Ramos (cell line): ENCODE measurements around the gene CLEC1A.

ENCODE experiments used
- in situ Hi-C: fragments of 300-500 bp; cut with MboI; formaldehyde crosslinking; loops from one replicate; pipeline ENCODE4 v1.14.3; 2022; ENCODE audit warnings: low sequenced_read_pairs; ENCODE audit not compliant: unreplicated experiment

Gene CLEC1A, protein sequence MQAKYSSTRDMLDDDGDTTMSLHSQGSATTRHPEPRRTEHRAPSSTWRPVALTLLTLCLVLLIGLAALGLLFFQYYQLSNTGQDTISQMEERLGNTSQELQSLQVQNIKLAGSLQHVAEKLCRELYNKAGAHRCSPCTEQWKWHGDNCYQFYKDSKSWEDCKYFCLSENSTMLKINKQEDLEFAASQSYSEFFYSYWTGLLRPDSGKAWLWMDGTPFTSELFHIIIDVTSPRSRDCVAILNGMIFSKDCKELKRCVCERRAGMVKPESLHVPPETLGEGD

DNA sequence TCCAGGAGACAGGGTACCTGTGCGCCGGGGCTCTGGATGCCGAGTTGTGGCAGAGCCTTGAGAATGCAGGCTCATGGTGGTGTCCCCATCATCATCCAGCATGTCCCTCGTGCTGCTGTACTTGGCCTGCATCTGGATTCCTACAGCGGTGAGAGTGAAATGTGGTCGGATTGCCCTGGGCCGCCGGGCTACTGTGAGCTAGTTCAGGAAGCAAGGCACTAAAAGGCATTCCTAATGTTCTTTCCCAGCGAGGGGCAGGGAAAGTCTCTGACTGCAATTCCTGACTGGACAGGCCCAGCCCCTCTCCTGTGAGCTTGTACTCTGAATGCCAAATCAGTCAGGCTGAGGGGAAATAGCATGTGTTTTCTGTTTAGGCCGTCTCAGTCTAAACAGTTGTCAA, at the start of gene CLEC1A:
CLEC1A (minus strand) TSS at position 195 of the 400 bp plus-strand sequence; CDS start at position 132, 63 bp downstream.
- in situ Hi-C loops, result no loop called here

DNA sequence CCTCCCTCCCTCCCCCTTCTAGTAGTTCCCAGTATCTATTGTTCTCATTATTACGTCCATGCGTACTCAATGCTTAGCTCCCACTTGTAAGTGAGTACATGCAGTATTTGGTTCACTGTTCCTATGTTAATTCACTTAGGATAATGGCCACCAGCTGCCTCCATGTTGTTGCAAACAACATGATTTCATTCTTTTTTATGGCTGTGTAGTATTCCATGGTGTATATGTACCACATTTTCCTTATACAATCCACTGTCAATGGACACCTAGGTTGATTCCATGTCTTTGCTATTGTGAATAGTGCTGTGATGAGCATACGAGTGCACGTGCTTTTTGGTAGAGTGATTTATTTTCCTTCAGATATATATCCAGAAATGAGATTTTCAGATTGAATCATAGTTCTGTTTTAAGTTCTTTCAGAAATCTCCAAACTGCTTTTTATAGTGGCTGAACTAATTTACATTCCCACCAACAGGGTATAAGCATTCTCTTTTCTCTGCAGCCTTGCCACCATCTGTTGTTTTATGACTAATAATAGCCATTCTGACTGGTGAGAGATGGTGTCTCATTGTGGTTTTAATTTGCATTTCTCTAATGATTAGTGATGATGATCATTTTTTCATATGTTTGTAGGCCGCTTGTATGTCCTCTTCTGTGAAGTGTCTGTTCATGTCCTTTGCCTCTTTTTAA, 49.1 kb upstream of the CLEC1A start:
- in situ Hi-C loops, result no loop called here

DNA sequence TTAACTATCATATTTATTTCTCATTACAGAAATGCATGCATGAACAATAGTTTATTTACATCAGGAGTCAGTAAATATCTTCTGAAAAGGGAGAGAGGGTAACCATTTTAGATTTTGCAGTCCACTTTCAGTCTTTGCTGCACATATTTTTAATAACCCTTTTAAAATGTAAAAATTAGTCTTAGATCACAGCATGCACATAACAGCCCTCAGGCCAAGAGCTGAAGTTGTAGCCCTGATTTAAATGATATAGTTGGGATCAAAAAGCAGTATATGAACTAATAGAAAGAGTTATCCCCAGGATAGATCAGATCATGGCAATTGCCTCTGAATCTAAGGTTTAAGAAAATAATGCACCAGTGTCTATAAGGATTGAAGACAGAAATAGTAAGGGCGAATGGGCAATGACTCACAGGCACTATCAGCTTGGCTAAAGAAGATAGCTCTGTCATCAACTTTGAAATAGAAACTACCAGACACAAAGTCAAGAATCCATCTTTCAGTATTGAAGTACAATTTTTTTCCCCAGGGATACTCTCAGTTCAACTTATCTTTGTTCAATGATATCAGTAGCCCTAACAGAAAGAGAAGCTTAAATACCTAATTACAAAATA, 44.3 kb upstream of the CLEC1A start:
- in situ Hi-C loops, result no loop called here

DNA sequence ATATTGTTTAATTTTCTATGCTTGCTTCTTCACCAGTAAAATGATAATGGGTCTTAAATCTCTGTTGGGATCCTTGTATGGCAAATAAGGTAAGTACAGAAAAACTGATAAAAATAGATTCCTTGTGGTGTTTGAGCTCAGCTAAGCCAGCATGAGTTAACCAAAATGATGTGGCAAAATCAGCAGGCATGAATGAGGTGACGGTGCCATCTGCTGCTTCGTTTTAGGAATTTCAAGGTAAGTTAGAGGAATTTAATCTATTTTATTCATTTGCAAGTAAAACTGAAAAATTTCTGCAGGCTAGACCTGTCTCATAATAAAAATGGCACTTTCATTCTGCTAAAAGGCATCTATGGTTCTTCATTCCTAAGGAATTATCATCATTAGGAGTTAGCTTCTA, 41.2 kb upstream of the CLEC1A start:
- in situ Hi-C loops, result no loop called here

DNA sequence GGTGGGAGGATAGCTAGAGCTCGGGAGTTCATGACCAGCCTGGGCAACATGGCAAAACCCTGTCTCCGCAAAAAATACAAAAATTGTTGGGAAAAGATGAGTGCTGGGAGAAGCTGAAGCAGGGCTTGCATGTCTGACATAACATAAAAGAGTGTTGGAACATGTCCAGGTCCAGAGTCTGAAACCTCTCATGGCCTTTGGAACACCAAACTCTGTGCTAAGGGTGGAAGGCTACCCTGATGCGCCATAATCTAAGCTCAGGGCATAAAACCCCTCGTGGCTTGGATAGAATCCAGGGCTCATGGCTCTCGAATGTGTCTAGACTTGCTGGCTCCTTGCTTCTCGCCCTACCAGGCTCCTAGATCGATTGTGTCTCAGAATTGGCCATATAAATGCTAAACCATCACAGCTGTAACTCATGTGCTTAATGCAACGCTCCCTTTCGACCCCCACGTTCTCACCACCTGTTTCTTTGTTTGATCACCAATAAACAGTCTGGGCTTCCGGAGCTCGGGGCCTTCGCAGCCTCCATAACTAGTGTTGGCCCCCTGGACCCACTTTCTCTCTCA, 37.9 kb upstream of the CLEC1A start:
- in situ Hi-C loops, result no loop called here

DNA sequence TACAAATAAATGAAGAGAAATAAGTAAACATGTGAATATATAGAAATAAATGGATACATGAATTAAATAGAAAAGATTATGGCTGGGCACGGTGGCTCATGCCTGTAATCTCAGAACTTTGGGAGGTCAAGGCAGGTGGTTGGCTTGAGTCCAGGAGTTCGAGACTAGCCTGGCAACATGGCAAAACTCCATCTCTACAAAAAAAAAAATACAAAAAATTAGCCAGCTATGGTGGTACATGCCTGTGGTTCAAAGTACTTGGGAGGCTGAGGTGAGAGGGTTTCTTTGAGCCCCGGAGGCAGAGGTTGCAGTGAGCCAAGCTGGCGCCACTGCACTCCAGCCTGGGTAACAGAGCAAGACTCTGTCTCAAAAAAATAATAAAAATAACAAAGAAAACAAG, 36.3 kb upstream of the CLEC1A start:
- in situ Hi-C loops, result no loop called here

DNA sequence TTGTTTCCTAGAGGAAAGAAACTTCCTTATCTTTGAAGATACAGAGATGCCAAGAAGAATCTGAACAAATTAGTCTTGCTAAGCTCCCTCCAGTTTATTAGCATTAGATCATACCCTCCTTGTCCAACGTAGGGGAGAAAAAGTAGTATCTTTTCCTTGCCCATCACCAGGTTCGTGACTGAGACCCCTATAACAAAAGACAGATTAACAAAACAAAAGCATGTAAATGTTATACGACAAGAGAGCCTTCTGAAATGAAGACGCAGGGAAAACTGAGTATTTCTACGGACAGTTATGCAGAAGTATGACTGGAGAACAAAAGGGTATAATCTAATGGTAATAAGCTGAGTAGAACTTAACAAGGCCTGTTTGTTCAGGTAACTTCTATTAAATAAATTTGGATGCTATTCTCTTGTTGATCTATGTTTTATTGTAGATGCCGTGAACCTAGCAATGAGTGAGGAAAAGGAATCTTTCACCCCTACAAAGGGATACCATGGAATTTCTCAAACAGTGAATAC, 34.1 kb upstream of the CLEC1A start:
- in situ Hi-C loops, result no loop called here

DNA sequence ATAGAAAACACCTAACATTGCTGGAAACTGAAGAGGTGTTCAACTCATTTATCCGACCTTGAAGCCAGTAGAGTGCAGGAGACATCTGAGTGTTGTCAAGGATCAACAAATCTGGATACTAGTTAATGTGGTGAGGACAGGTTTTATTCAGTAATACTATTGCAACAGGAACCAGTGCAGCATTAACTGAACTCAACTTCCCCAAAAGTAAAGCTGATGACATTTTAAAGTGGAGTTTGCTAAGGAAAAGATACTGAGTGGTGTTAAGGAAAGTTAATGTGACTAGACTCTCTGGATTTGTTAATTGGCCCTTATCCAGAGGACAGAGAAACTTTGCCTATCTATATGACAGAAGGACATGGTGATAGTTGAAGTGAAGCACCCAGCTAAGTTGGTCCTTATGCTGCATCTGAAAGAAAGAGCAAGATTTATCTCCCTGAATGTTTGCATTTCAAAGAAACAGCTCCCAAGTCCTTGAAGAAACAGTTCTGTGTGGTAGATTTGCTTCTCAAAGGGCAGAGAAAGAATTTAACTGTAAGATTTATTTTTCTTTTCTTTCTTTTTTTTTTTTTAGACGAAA, 32.4 kb upstream of the CLEC1A start:
- in situ Hi-C loops, result no loop called here

DNA sequence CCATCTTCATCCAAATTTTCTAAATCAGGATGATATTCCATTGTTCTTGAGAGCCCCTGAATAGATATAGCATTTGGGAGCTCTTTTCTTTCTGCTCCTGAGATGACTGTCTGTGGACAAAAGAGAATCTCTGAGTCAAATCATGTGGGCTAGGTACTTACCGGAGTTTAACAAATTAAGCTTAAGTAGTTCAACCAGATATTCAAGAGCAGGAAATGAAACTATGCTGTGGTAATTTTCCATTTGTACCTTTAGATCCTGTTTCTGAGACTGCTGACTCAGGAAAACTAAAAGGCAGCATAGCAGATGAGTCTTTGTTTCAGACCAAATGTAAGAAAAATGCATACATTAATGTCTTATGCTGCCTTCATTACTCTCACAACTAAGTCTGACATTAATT, 31.3 kb upstream of the CLEC1A start, which contains the start of gene CLEC7A:
CLEC7A (minus strand) TSS at position 158 of the 400 bp plus-strand sequence; CDS start at position 41, 117 bp downstream.
- in situ Hi-C loops, result no loop called here

DNA sequence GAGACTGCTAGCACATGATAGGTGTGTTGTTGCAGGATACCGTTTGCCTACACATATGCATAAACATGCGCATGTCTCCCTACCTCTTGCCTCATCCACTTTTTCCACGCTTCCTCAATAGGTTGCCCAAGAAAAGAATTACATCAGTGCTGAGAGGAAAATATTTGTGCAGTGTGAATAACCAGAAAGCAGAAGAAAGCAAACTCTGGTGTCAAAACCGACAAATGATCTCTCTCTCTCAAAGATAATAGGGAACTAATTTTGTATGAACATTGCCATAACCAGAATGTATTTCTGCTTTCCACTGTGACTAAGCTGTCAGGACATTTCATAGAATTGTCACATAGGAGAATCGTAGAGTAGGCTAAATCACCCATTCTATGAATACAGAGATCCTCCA, 29.9 kb upstream of the CLEC1A start:
- in situ Hi-C loops, result no loop called here

DNA sequence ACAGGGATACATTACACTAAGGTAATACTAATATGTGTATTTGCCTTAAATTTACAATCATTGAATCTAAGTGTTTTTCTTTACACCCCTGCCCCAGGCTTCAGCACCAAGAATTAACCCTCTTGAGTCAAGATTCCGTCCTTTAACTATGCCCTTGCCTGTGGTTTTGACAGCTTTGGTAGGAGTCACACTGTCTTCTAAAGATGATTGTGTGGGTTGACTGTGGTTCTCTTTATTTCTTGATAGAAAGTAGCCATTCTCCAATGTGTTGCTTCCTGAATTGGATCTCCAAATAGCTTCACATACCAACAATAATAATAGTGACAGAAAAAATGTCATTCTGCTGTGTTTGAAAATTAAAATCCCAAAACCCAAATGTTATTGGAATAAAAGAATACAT, 27.6 kb upstream of the CLEC1A start:
- in situ Hi-C loops, result no loop called here

DNA sequence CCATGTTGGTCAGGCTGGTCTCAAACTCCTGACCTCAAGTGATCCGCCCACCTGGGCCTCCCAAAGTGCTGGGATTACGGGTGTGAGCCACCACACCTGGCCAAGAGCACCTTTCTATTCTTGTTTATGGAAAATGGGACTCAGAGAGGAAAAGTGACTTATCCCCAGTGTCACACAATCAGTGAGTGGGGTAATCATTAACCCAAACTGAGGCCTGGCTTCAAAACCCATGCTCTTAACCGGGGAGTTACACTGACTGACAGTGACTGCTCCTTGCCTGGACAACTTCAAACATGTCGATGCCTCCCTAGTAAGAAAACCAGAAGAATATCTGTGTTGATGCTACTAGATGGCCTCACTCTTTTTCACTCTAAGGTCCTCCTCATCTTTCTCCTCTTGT, 23.9 kb upstream of the CLEC1A start:
- in situ Hi-C loops, result no loop called here

DNA sequence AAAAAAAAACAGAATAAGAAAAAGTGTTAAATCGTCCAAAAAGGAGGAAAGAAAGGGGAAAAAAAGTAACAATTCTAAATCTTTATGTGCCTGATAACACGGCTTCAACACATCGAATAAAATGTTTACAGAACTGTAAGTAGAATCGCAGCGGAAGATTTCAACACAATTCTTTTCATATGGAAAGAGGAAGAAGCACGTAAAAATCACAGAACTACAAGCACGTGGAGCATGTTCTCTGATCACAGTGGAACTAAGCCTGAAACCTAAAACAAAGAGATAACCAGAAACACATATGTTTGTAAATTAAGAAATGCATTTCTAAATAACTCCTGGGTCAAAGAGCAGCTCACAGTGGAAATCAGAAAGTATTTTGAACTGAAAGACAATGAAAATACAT, 22.5 kb upstream of the CLEC1A start:
- in situ Hi-C loops, result no loop called here

DNA sequence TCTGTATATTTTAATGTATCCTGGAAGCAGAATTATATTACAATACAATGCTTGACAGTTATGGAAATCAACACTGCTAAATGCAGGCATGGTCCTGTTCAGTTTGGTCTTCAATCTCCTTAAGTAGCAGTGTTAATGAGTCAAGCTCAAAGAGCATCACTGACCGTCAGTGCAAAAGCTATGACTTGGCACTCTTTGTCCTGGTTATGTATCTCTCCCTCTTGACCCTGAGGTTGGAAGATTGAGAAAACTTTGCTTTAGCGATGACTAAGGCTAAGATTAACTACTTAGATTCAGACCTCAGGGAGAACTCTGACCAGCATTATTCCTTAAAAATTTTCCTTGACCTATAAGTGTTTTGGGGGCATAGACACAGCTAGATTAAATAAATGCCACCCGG, 20.3 kb upstream of the CLEC1A start:
- in situ Hi-C loops, result no loop called here

DNA sequence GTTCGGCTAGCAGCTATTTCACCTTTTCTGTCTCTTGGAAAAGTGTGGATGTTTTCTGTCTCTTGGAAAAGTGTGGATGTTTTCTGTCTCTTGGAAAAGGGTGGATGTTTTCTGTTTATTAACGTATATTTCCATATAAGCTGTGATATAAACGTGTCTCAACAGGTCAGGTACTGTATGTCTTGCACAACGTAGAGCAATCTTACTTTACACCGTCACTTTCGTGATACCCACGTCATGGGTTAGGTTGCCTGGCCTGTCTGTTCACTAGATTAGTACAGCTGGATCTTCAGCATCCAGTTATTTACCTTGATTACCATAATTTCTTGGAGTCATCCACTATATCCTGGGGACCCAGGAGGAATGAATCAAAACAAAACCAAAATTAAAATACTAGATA, 17.1 kb upstream of the CLEC1A start:
- in situ Hi-C loops, result no loop called here

DNA sequence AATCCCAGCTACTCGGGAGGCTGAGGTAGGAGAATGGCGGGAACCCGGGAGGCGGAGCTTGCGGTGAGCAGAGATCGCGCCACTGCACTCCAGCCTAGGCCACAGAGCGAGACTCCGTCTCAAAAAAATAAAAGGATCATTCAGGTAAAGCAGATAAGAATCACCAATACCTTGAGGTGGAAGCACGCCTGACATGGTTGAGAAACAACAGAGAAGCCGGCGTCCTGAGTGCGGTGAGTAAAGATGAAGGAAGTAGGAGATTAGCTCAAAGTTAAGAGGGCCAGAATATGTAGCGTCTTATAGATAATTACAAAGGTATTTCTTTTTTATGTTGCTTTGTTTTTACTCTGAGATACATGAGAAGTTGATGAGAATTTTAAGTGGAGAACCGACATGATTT, 16.5 kb upstream of the CLEC1A start:
- in situ Hi-C loops, result no loop called here

DNA sequence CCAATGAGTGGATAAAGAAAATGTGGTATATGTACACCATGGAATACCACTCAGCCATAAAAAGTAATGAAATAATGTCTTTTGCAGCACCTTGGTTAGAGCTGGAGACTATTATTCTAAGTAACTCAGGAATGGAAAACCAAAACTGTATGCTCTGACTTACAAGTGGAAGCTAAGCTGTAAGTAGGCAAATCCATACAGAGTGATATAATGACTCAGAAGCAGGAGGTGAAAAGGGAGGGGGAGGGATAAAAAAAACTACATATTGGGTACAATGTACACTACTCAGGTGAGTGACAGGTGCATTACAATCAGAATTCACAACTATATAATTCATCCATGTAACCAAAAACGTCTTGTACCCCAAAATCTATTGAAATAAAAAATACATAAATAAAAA, 15.1 kb upstream of the CLEC1A start:
- in situ Hi-C loops, result no loop called here

DNA sequence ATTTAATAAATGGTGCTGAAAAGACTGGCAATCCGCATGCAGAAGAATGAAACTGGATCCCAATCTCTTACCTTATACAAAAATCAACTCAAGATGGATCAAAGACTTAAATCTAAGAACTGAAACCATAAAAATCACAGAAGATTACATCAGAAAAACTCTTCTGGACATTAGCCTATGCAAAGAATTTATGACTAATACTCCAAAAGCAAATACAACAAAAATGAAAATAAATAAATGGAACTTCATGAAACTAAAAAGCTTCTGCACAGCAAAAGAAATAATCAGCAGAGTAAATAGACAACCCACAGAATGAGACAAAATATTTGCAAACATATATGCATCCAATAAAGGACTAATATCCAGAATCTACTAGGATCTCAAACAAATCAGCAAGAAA, 14.3 kb upstream of the CLEC1A start:
- in situ Hi-C loops, result no loop called here

DNA sequence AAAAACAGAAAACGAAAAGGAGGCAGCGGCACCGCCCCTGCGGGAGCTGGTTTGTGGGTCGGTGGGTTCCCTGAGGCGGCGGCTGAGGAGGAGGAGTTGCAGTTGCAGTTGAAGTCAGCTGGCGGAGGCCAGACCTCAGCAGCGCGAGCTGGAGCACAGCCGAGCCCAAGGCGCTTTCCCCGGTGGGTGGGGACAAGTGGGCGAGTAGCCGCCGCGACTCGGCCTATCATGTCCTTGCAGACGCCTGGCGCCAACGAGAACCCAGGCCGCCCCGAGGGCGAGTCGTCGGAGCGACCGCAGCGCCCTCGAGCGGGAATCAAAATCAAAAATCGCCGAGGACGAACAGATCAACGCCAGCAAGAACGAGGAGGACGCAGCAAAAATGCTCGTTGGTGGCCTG, 12.7 kb upstream of the CLEC1A start:
- in situ Hi-C loops, result no loop called here

DNA sequence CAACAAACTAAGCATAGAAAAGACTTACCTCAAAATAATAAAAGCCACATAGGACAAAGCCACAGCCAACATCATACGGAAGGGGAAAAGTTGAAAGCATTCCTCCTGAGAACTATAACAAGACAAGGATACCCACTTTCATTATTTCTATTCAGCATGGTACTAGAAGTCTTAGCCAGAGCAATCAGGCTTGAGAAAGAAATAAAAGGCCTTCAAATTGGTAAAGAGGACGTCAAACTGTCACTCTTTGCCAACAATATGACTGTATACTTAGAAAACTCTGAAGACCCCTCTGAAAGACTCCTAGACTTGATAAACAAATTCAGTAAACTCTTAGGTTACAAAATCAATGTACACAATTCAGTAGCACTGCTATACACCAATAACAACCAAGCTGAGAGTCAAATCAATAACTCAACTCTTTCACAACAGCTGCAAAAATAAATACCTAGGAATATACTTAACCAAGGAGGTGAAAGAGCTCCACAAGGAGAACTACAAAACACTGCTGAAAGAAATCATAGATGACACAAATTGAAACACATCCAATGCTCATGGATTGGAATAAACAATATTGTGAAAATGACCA, 11.6 kb upstream of the CLEC1A start:
- in situ Hi-C loops, result no loop called here
